CD4-positive, alpha-beta T cell (primary cell): ENCODE results near the gene TXNRD2. TPM values are rescaled to one million over a fixed set of nuclear protein-coding genes. Genes with fewer than 3 reads are reported as not detected.

ENCODE experiments used
- ATAC-seq: fragments of 200-7000 bp; cut with Tn5 transposase; one replicate; pipeline ENCODE4 v1.10.0; 2022; ENCODE audit warnings: mild to moderate bottlenecking; ENCODE audit not compliant: poor library complexity
- CTCF ChIA-PET: fragments of 350-600 bp; sonication (Branson Sonifier 250); formaldehyde crosslinking; loops from one replicate; lab custom pipeline; 2021; ENCODE audit warnings: antibody characterized with exemption, inconsistent platforms; lab: Charles Lee
- POLR2A ChIA-PET: fragments of 350-600 bp; sonication (Branson Sonifier 250); formaldehyde crosslinking; loops from one replicate; lab custom pipeline; 2021; ENCODE audit warnings: antibody characterized with exemption, inconsistent platforms; lab: Charles Lee
- DNase-seq, 14 experiments: peaks; one replicate each; pipeline ENCODE4 v3.0.0-alpha.2; 2013 to 2020; ENCODE audit warnings: mixed read lengths in 2 of 14
- H3K27ac ChIP-seq, 2 donors: one replicate each; pipeline versions ENCODE4 v1.5.1 to v1.7.0; 2013; ENCODE audit warnings: low read length in 2 of 2, low read depth in 1 of 2, mild to moderate bottlenecking in 1 of 2
- H3K27me3 ChIP-seq, 2 experiments: 1 replicate in 1 of 2; 2 replicates in 1 of 2; pipeline versions ENCODE4 v1.6.1 to v1.7.0; 2013; ENCODE audit warnings: low read length in 2 of 2, control low read depth in 1 of 2, mild to moderate bottlenecking in 1 of 2, moderate library complexity in 1 of 2; ENCODE audit not compliant: insufficient read depth in 2 of 2, control insufficient read depth in 1 of 2
- H3K36me3 ChIP-seq: one replicate; pipeline ENCODE4 v1.6.1; 2013; ENCODE audit warnings: low read length, control low read depth; ENCODE audit not compliant: insufficient read depth
- H3K4me1 ChIP-seq: one replicate; pipeline ENCODE4 v1.6.1; 2013; ENCODE audit warnings: low read length, control low read depth; ENCODE audit not compliant: insufficient read depth
- H3K4me3 ChIP-seq: one replicate; pipeline ENCODE4 v1.5.1; 2013; ENCODE audit warnings: mild to moderate bottlenecking, low read length, moderate library complexity
- H3K9me3 ChIP-seq, 2 experiments: 1 replicate in 1 of 2; 2 replicates in 1 of 2; pipeline versions ENCODE4 v1.6.1 to v1.7.0; 2013; ENCODE audit warnings: low read length in 2 of 2, mild to moderate bottlenecking in 2 of 2, control low read depth in 1 of 2, moderate library complexity in 1 of 2; ENCODE audit not compliant: control insufficient read depth in 1 of 2, insufficient read depth in 1 of 2
- H3K27ac Mint-ChIP-seq: one replicate; pipeline ENCODE4 v1.8.0; 2020; ENCODE audit warnings: mixed read lengths
- H3K27me3 Mint-ChIP-seq: one replicate; pipeline ENCODE4 v1.8.0; 2021; ENCODE audit warnings: mixed read lengths
- H3K36me3 Mint-ChIP-seq: one replicate; pipeline ENCODE4 v1.8.0; 2021; ENCODE audit warnings: low read depth, mixed read lengths
- H3K4me1 Mint-ChIP-seq: one replicate; pipeline ENCODE4 v1.8.0; 2021; ENCODE audit warnings: low read depth, mixed read lengths
- H3K4me3 Mint-ChIP-seq: one replicate; pipeline ENCODE4 v1.8.0; 2020; ENCODE audit warnings: mild to moderate bottlenecking, mixed read lengths
- H3K9me3 Mint-ChIP-seq: one replicate; pipeline ENCODE4 v1.8.0; 2020; ENCODE audit warnings: mixed read lengths
- intact Hi-C, 2 experiments: fragments of 100-400 bp; cut with DNase I in 1 of 2; cut with micrococcal nuclease in 1 of 2; formaldehyde crosslinking; loops; one replicate each; pipeline versions ENCODE4 v1.15.1 to v1.9.0; 2023 to 2025; cut with DNase I, micrococcal nuclease
- total RNA-seq, 174 experiments: library from RNA in 2 of 174; stranded (reverse) in 2 of 174; gene quantifications; one replicate each; pipeline ENCODE4 v1.2.3 and lab custom pipeline; 2021 to 2026
- TF ChIP-seq, protein P1 (sequence below): fragments of 200-600 bp; IDR thresholded peaks from one replicate; pipeline ENCODE4 v1.8.0; 2022; ENCODE audit warnings: antibody characterized with exemption, mild to moderate bottlenecking

The TXNRD2 gene
- total RNA-seq, 2 experiments from 2014 or later = 18.6 to 19.5 TPM

DNA sequence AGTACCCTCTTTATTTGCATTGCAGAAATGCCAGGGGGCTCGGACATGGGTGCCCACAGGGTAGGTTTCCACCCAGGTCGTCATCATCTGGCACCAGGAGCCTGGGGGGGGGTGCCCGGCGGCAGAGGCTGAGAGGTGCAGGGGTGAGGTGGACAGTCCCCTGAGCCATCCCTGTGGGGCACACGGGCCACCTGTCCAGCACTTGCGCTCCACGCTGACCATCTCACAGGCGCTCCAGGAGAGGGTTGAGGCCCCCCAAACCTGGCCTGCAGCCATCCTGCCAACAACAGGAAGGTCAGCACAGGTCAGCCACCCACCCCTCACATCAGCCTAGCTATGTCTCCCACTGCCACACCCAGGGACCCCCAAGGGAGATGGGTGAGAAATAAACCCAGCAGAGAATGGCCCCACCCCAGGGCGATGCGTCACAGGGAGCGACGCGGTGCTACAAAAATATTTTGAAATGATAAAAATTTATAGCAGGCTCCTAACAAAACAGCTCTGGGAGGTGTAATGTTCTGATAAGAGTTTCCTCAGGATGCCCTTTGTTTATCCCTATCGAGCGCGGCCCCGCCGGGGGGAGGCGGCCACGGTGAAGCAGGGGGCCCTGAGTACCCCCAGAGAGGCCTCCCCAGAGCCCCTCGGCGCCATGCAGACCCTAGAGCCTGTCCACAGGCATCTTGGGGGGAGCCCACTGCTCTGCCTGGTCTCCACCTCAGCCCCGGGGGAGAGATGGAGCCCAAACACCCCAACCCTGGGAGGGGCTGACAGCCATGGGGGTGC, 65.9 kb downstream of the TXNRD2 start:
- Histone ChIP-seq H3K4me1 (peaks cover 28% of the 10 kb centered on the region), H3K36me3 (no peaks in the 10 kb centered on the region), H3K27ac (no peak overlapping the region), H3K4me3 (no peak overlapping the region), H3K27me3 (no peaks in the 10 kb centered on the region), H3K9me3 (no peaks in the 10 kb centered on the region)
- DNase-seq = peak in 3 of 14 experiments; percentile 2 to 24 (median 5)
- CTCF ChIA-PET = interaction anchor here (1.4 kb wide), 1 partner anchor 145 kb away, joined by 7 read pairs; no protein-coding TSS in a partner anchor
- H3K27ac Mint-ChIP-seq = no peak overlapping the region
- no peaks in the 10 kb centered on the region for H3K9me3 Mint-ChIP-seq
- intact Hi-C loops = loop anchor here in 1 of 2 experiments (2.0 kb wide), 1 partner anchor 15 kb away; no protein-coding TSS in a partner anchor
- no peaks in the 10 kb centered on the region for H3K36me3 Mint-ChIP-seq
- TF ChIP-seq, protein P1, sequence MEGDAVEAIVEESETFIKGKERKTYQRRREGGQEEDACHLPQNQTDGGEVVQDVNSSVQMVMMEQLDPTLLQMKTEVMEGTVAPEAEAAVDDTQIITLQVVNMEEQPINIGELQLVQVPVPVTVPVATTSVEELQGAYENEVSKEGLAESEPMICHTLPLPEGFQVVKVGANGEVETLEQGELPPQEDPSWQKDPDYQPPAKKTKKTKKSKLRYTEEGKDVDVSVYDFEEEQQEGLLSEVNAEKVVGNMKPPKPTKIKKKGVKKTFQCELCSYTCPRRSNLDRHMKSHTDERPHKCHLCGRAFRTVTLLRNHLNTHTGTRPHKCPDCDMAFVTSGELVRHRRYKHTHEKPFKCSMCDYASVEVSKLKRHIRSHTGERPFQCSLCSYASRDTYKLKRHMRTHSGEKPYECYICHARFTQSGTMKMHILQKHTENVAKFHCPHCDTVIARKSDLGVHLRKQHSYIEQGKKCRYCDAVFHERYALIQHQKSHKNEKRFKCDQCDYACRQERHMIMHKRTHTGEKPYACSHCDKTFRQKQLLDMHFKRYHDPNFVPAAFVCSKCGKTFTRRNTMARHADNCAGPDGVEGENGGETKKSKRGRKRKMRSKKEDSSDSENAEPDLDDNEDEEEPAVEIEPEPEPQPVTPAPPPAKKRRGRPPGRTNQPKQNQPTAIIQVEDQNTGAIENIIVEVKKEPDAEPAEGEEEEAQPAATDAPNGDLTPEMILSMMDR = no peak
- peaks cover 9% of the 10 kb centered on the region for H3K4me1 Mint-ChIP-seq
- ATAC-seq = no peak
- POLR2A ChIA-PET = no interaction called here
- no peaks in the 10 kb centered on the region for H3K27me3 Mint-ChIP-seq
- no peak overlapping the region for H3K4me3 Mint-ChIP-seq

DNA sequence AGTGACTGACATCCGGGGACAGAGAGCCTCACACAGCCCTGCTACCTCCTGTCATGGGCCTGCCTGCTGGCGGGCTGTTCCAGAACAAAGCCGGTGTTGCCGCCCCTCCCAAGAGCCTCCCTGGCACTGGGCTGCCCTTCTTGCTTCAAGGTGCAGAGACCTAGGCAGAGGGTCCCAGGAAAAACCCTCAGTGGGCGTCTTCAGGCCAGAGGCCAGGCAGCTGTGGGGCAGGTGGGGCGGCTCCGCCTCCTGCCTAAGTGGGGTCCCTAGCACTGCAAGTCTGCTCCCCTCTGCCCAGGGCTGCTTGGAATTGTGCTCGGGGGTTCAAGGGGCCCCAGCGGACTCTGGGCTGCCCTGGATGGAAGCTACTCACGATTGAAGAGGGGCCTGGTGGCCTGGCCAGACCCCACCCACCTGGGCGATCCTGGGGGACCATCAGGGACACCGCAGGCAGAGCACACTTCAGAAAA, 66.5 kb downstream of the TXNRD2 start:
- Mint-ChIP-seq H3K9me3 (no peaks in the 10 kb centered on the region), H3K27ac (peak overlapping the region; percentile 76), H3K4me1 (peaks cover 9% of the 10 kb centered on the region), H3K36me3 (no peaks in the 10 kb centered on the region), H3K27me3 (no peaks in the 10 kb centered on the region), H3K4me3 (no peak overlapping the region)
- Histone ChIP-seq H3K9me3 (no peaks in the 10 kb centered on the region), H3K4me1 (peaks cover 28% of the 10 kb centered on the region), H3K36me3 (no peaks in the 10 kb centered on the region), H3K27ac (peak overlapping the region in 1 of 2 donors; percentile 41), H3K4me3 (no peak overlapping the region), H3K27me3 (no peaks in the 10 kb centered on the region)
- ChIA-PET POLR2A (interaction anchor here (0.5 to 1.6 kb wide), 7 partner anchors 10 to 39 kb away, joined by 3 to 17 read pairs (median 4); partner anchors contain the start of genes GNB1L and RTL10), CTCF (interaction anchor here (1.2 to 1.4 kb wide), 2 partner anchors 12 to 144 kb away, joined by 3 to 7 read pairs; no protein-coding TSS in a partner anchor)
- intact Hi-C loops = loop anchor here in 1 of 2 experiments (2.0 kb wide), 1 partner anchor 16 kb away; no protein-coding TSS in a partner anchor
- TF ChIP-seq, protein P1 = no peak
- DNase-seq (no peak), ATAC-seq (no peak)

DNA sequence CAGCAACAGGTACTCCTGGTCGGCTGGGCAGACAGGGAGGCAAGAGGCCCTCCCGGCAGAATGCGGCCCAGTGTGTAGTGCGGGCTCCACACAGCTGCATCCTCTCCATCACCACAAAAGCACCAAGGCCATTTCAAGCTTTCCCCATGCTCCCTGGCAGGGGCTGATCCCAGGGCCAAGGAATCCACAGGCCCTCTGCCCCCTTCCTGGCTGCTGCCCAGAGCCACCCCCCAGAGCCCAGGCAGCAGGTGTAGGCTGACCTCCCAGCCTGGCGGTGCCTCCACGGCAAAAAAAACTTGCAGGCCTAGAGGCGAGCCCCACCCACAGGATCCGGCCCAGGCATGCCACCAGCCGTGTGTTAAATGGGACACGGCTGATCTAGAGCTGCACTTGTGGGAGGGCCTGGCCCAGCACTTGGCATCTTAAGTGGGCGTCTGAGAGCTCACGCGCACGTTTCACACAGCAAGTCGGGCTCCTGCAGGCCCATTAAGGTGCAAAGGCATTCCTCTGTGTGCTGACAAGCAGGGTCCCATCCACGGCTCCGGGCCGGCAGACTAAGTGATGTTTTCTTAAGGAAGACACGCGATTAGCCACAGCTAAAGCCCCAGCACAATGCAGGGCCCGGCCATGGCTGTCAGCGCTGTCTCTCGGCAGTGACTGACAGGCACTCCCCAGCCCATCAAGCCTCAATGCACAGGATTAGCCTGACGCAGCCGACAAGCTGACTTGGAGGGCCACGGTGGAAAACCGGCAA, 67.1 kb downstream of the TXNRD2 start:
- peak overlapping the region; percentile 20 for H3K4me3 ChIP-seq
- TF ChIP-seq, protein P1 = no peak

More for the DNA sequence above, 67.1 kb downstream of the TXNRD2 start:
- Mint-ChIP-seq H3K27ac (peak overlapping the region; percentile 76), H3K27me3 (no peaks in the 10 kb centered on the region), H3K36me3 (no peaks in the 10 kb centered on the region), H3K4me1 (peaks cover 9% of the 10 kb centered on the region), H3K4me3 (peak overlapping the region; percentile 20), H3K9me3 (no peaks in the 10 kb centered on the region)
- ATAC-seq (peak; percentile 94), DNase-seq (peak in 12 of 14 experiments; percentile 24 to 68 (median 50))
- Histone ChIP-seq H3K9me3 (no peaks in the 10 kb centered on the region), H3K36me3 (no peaks in the 10 kb centered on the region), H3K4me1 (peaks cover 28% of the 10 kb centered on the region), H3K27me3 (no peaks in the 10 kb centered on the region), H3K27ac (peak overlapping the region; percentile 30 to 41)
- ChIA-PET CTCF (interaction anchor here (1.2 to 1.4 kb wide), 2 partner anchors 13 to 144 kb away, joined by 3 to 7 read pairs; no protein-coding TSS in a partner anchor), POLR2A (interaction anchor here (0.5 to 1.6 kb wide), 7 partner anchors 10 to 38 kb away, joined by 3 to 17 read pairs (median 4); partner anchors contain the start of genes GNB1L and RTL10)
- intact Hi-C loops = loop anchor here in 1 of 2 experiments (2.0 kb wide), 1 partner anchor 16 kb away; no protein-coding TSS in a partner anchor
